Endodermal cell (in vitro differentiated cells): Measurements from ENCODE around the gene TNFRSF8. TPM values are rescaled to one million over a fixed set of nuclear protein-coding genes. Genes with fewer than 3 reads are reported as not detected.

Experiments used
- DNase-seq: peaks from one replicate; pipeline ENCODE4 v3.0.0-alpha.2; 2017
- H3K27ac ChIP-seq: 2 replicates; pipeline ENCODE4 v1.5.1; 2013; ENCODE audit warnings: mild to moderate bottlenecking, low read depth, low read length, moderate library complexity
- H3K27me3 ChIP-seq: 2 replicates; pipeline ENCODE4 v1.6.1; 2013; ENCODE audit warnings: mild to moderate bottlenecking, low read length, moderate library complexity; ENCODE audit not compliant: insufficient read depth, control insufficient read depth, poor library complexity, severe bottlenecking
- H3K36me3 ChIP-seq: 2 replicates; pipeline ENCODE4 v1.7.0; 2013; ENCODE audit warnings: mild to moderate bottlenecking, low read length, moderate library complexity; ENCODE audit not compliant: control insufficient read depth, insufficient read depth
- H3K4me1 ChIP-seq: one replicate; pipeline ENCODE4 v1.7.0; 2013; ENCODE audit warnings: low read length; ENCODE audit not compliant: control insufficient read depth, insufficient read depth
- H3K4me3 ChIP-seq: 2 replicates; pipeline ENCODE4 v1.5.1; 2013; ENCODE audit warnings: mild to moderate bottlenecking, low read length, moderate library complexity
- H3K9ac ChIP-seq: 2 replicates; pipeline ENCODE4 v1.6.1; 2013; ENCODE audit warnings: mild to moderate bottlenecking, low read length, moderate library complexity; ENCODE audit not compliant: poor library complexity, severe bottlenecking; ENCODE audit errors: extremely low read depth
- H3K9me3 ChIP-seq: 2 replicates; pipeline ENCODE4 v1.6.1; 2013; ENCODE audit warnings: mild to moderate bottlenecking, low read length, moderate library complexity; ENCODE audit not compliant: control insufficient read depth
- H3K27ac Mint-ChIP-seq: 2 replicates; pipeline ENCODE4 v1.8.0; 2020; ENCODE audit warnings: mixed read lengths
- H3K27me3 Mint-ChIP-seq: 2 replicates; pipeline ENCODE4 v1.8.0; 2021; ENCODE audit warnings: mild to moderate bottlenecking, mixed read lengths; ENCODE audit not compliant: insufficient read depth
- H3K36me3 Mint-ChIP-seq: 2 replicates; pipeline ENCODE4 v1.8.0; 2020; ENCODE audit warnings: low read depth, mixed read lengths
- H3K4me1 Mint-ChIP-seq: 2 replicates; pipeline ENCODE4 v1.8.0; 2020; ENCODE audit warnings: mixed read lengths
- H3K4me3 Mint-ChIP-seq: 2 replicates; pipeline ENCODE4 v1.8.0; 2020; ENCODE audit warnings: mild to moderate bottlenecking, moderate library complexity, mixed read lengths
- H3K9me3 Mint-ChIP-seq: 2 replicates; pipeline ENCODE4 v1.8.0; 2020; ENCODE audit warnings: mild to moderate bottlenecking, mixed read lengths
- WGBS, 2 experiments: methylation state at CpG; one replicate each; pipeline versions ENCODE4 v1.1.5 to v1.1.7; 2013; ENCODE audit warnings: missing lambda C conversion rate in 2 of 2, mixed read lengths in 1 of 2; ENCODE audit not compliant: insufficient coverage in 1 of 2, insufficient read length in 1 of 2; 5-methylcytosine and 5-hydroxymethylcytosine counted together
- total RNA-seq, 2 donors: library from RNA; stranded (reverse); fragmentation: NEBNext Ultra II Directional in 1 of 2; extraction: Animal tissue kit (Norgen Biotek cat#: 25700) in 1 of 2; gene quantifications; 2 replicates in 1 of 2; 3 replicates in 1 of 2; pipeline ENCODE4 v1.2.1, GENCODE V29; 2021
- TF ChIP-seq, protein P1 (sequence below): fragments of 200-600 bp; sonication (generic); conservative IDR thresholded peaks from 2 replicates; pipeline ENCODE4 v1.5.0; 2021; ENCODE audit warnings: antibody characterized with exemption, mild to moderate bottlenecking

Gene TNFRSF8
- total RNA-seq, 2 donors from 2014 or later, result 0.69 to 2.3 TPM

DNA sequence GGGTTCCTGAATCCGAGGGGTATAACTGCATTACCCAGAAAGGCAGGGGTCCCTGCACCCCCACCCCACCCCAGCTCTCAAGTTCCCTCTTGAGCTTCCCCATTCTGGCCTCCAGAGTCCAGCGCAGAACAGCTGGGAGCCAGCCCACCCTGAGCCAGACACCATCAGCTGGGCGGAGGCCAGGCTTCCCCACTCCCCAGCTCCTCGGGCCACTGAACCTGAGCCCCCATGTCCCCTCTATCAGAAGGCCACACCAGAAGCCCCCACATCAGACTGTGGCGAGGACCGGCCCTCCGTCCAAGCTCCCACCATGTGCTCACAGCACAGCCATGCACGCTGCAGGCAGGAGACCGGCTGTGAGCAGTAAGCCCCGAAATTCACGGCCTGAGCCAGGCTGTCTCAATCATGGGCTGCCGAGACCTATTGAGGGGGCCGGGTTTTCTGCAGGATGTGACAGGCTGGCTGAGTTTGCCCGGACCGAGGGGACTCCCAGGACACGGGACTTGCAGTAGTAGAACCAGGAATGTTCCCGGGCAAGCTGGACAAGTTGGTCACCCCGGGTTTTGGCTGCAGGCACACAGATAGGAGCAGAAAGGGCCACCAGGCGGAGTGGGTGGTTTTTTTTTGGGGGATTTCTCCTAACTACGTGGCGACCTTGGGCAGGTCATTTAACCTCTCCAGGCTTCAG lies 78.2 kb downstream of the TNFRSF8 start:
- no peaks in the 10 kb centered on the region for H3K36me3 ChIP-seq
- H3K27me3 ChIP-seq, result no peaks in the 10 kb centered on the region
- WGBS, 2 experiments, result 92% methylated on average over 14 to 21 of the region's 21 CpGs
- H3K9ac ChIP-seq, result no peak overlapping the region
- no peak for DNase-seq
- H3K27ac ChIP-seq, result no peak overlapping the region
- H3K4me3 ChIP-seq, result no peak overlapping the region
- Mint-ChIP-seq H3K9me3 (no peaks in the 10 kb centered on the region), H3K4me3 (no peak overlapping the region), H3K27ac (no peak overlapping the region), H3K27me3 (no peaks in the 10 kb centered on the region), H3K4me1 (peaks cover 3% of the 10 kb centered on the region), H3K36me3 (no peaks in the 10 kb centered on the region)
- TF ChIP-seq, protein P1, sequence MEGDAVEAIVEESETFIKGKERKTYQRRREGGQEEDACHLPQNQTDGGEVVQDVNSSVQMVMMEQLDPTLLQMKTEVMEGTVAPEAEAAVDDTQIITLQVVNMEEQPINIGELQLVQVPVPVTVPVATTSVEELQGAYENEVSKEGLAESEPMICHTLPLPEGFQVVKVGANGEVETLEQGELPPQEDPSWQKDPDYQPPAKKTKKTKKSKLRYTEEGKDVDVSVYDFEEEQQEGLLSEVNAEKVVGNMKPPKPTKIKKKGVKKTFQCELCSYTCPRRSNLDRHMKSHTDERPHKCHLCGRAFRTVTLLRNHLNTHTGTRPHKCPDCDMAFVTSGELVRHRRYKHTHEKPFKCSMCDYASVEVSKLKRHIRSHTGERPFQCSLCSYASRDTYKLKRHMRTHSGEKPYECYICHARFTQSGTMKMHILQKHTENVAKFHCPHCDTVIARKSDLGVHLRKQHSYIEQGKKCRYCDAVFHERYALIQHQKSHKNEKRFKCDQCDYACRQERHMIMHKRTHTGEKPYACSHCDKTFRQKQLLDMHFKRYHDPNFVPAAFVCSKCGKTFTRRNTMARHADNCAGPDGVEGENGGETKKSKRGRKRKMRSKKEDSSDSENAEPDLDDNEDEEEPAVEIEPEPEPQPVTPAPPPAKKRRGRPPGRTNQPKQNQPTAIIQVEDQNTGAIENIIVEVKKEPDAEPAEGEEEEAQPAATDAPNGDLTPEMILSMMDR, result no peak
- no peaks in the 10 kb centered on the region for H3K9me3 ChIP-seq
- H3K4me1 ChIP-seq, result no peaks in the 10 kb centered on the region

DNA sequence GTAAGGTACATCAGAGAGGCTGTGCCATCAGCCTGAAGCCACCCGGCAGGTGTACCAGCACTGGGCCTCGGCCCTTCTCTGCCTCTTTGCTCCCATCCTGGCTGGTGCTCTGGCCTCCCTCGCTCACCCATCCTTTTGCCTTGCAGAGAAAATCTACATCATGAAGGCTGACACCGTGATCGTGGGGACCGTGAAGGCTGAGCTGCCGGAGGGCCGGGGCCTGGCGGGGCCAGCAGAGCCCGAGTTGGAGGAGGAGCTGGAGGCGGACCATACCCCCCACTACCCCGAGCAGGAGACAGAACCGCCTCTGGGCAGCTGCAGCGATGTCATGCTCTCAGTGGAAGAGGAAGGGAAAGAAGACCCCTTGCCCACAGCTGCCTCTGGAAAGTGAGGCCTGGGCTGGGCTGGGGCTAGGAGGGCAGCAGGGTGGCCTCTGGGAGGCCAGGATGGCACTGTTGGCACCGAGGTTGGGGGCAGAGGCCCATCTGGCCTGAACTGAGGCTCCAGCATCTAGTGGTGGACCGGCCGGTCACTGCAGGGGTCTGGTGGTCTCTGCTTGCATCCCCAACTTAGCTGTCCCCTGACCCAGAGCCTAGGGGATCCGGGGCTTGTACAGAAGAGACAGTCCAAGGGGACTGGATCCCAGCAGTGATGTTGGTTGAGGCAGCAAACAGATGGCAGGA lies 79.2 kb downstream of the TNFRSF8 start:
- Mint-ChIP-seq H3K27me3 (no peaks in the 10 kb centered on the region), H3K36me3 (no peaks in the 10 kb centered on the region), H3K9me3 (no peaks in the 10 kb centered on the region), H3K27ac (no peak overlapping the region), H3K4me1 (peaks cover 11% of the 10 kb centered on the region), H3K4me3 (no peak overlapping the region)
- Histone ChIP-seq H3K4me1 (no peaks in the 10 kb centered on the region), H3K9ac (no peak overlapping the region), H3K27me3 (no peaks in the 10 kb centered on the region), H3K9me3 (no peaks in the 10 kb centered on the region), H3K36me3 (no peaks in the 10 kb centered on the region), H3K27ac (no peak overlapping the region), H3K4me3 (no peak overlapping the region)
- TF ChIP-seq, protein P1, result no peak
- 85 to 100% methylated on average over 5 to 18 of the region's 18 CpGs for WGBS, 2 experiments
- DNase-seq, result no peak

DNA sequence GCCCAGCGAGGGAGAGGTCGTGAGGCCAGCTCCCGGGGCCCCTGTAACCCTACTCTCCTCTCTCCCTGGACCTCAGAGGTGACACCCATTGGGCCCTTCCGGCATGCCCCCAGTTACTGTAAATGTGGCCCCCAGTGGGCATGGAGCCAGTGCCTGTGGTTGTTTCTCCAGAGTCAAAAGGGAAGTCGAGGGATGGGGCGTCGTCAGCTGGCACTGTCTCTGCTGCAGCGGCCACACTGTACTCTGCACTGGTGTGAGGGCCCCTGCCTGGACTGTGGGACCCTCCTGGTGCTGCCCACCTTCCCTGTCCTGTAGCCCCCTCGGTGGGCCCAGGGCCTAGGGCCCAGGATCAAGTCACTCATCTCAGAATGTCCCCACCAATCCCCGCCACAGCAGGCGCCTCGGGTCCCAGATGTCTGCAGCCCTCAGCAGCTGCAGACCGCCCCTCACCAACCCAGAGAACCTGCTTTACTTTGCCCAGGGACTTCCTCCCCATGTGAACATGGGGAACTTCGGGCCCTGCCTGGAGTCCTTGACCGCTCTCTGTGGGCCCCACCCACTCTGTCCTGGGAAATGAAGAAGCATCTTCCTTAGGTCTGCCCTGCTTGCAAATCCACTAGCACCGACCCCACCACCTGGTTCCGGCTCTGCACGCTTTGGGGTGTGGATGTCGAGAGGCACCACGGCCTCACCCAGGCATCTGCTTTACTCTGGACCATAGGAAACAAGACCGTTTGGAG lies 80.0 kb downstream of the TNFRSF8 start:
- no peaks in the 10 kb centered on the region for H3K9me3 Mint-ChIP-seq
- no peaks in the 10 kb centered on the region for H3K36me3 Mint-ChIP-seq
- H3K4me3 ChIP-seq, result no peak overlapping the region
- peaks cover 11% of the 10 kb centered on the region for H3K4me1 Mint-ChIP-seq
- H3K4me1 ChIP-seq, result no peaks in the 10 kb centered on the region
- H3K9ac ChIP-seq, result no peak overlapping the region
- H3K36me3 ChIP-seq, result no peaks in the 10 kb centered on the region
- TF ChIP-seq, protein P1, result no peak
- no peaks in the 10 kb centered on the region for H3K27me3 Mint-ChIP-seq
- WGBS, 2 experiments, result 88 to 93% methylated on average over 11 to 21 of the region's 21 CpGs
- DNase-seq, result no peak
- H3K27me3 ChIP-seq, result no peaks in the 10 kb centered on the region
- no peaks in the 10 kb centered on the region for H3K9me3 ChIP-seq
- no peak overlapping the region for H3K27ac Mint-ChIP-seq
- H3K4me3 Mint-ChIP-seq, result no peak overlapping the region
- H3K27ac ChIP-seq, result no peak overlapping the region
